AG04450 (cell line): ENCODE measurements around the gene ETDB. TPM values are rescaled to one million over a fixed set of nuclear protein-coding genes. Genes with fewer than 3 reads are reported as not detected.

ENCODE experiments used
- CTCF ChIA-PET: fragments of 300-600, 350-600 bp; formaldehyde crosslinking; extraction: SDS; loops from one replicate; lab custom pipeline; 2022; ENCODE audit warnings: antibody characterized with exemption, inconsistent platforms; lab: Charles Lee
- POLR2A ChIA-PET: fragments of 350-600 bp; formaldehyde crosslinking; extraction: SDS; loops from one replicate; lab custom pipeline; 2021; ENCODE audit warnings: antibody characterized with exemption, inconsistent platforms; lab: Yijun Ruan, JAX
- DNase-seq: peaks from one replicate; pipeline ENCODE4 v3.0.0-alpha.2; 2011; ENCODE audit warnings: low read depth, low spot score
- H3K27ac ChIP-seq: one replicate; pipeline ENCODE4 v1.5.1; 2012; ENCODE audit warnings: low read depth, low read length, control low read depth
- H3K27me3 ChIP-seq: one replicate; pipeline ENCODE4 v1.6.0; 2012; ENCODE audit warnings: low read length; ENCODE audit not compliant: control insufficient read depth, insufficient read depth
- H3K4me3 ChIP-seq: 2 replicates; pipeline ENCODE4 v1.5.1; 2011; ENCODE audit warnings: mild to moderate bottlenecking, low read depth, low read length, control low read depth
- H3K9me3 ChIP-seq: 2 replicates; pipeline ENCODE4 v1.5.1; 2012; ENCODE audit warnings: low read length; ENCODE audit not compliant: control insufficient read depth, insufficient read depth
- polyA plus RNA-seq: library from polyadenylated mRNA; depleted of rRNA; stranded (reverse); fragments of >200 nt; gene quantifications from 2 replicates; pipeline ENCODE4 v1.2.3, GENCODE V29; 2011; rRNA removed
- TF ChIP-seq, protein P1 (sequence below): IDR thresholded peaks from 2 replicates; pipeline ENCODE4 v1.5.1; 2011; ENCODE audit warnings: low read depth, low read length, control low read depth, inconsistent platforms

The ETDB gene
- polyA plus RNA-seq, 1 experiment = not detected

DNA sequence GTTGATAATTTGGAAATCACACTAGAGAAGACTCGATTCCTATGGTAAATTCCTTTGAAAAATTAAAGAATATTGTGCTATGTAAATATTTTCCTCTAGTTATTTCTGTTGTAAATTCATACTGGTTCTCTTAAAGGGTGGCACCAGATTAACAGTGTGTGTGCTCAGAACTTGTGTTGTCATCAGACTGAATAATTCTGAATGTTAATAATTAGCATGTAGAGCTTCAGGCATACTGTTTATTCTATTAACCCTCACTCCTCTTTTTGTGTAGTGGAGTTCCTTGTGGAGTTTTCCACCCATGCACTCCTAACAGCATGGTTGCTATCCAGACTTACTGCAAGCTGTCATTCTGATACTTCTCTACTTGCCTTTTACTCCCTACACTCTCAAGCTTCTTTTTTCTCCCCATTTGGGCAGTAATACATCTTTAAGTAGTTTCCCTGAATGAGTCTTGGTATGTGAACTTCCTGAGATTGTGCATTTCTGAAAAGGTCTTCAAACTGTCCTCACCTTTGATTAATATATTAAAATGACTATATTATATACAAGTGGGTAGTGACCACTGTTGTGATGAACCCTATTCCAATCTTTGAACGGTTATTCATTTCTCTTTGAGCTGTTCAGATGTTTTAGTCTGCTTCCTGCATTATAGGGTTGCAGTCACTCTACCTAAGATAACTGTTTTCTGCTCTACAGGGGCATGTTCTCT is 38.5 kb downstream of the ETDB start:
- no peaks in the 10 kb centered on the region for H3K27me3 ChIP-seq
- H3K9me3 ChIP-seq = no peaks in the 10 kb centered on the region
- TF ChIP-seq, protein P1, sequence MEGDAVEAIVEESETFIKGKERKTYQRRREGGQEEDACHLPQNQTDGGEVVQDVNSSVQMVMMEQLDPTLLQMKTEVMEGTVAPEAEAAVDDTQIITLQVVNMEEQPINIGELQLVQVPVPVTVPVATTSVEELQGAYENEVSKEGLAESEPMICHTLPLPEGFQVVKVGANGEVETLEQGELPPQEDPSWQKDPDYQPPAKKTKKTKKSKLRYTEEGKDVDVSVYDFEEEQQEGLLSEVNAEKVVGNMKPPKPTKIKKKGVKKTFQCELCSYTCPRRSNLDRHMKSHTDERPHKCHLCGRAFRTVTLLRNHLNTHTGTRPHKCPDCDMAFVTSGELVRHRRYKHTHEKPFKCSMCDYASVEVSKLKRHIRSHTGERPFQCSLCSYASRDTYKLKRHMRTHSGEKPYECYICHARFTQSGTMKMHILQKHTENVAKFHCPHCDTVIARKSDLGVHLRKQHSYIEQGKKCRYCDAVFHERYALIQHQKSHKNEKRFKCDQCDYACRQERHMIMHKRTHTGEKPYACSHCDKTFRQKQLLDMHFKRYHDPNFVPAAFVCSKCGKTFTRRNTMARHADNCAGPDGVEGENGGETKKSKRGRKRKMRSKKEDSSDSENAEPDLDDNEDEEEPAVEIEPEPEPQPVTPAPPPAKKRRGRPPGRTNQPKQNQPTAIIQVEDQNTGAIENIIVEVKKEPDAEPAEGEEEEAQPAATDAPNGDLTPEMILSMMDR = no peak
- no peak for DNase-seq
- POLR2A ChIA-PET = no interaction called here
- CTCF ChIA-PET = interaction anchor here (0.6 kb wide), 1 partner anchor 13 kb away, joined by 4 read pairs; no protein-coding TSS in a partner anchor
- H3K4me3 ChIP-seq = no peak overlapping the region
- no peak overlapping the region for H3K27ac ChIP-seq

Other genes with a start within 250 kb of the ETDB start
- gene MOSPD1, start 205.3 kb downstream of the ETDB start, polyA plus RNA-seq = 48.4 and 72.7 TPM in 2 replicates
- gene SMIM10, start 129.5 kb downstream of the ETDB start, polyA plus RNA-seq = 8.3 and 10.7 TPM in 2 replicates
- gene RTL8B, start 98.0 kb downstream of the ETDB start, polyA plus RNA-seq = 18.2 and 20.4 TPM in 2 replicates
- 190 and 251 TPM in 2 replicates for gene RTL8C, start 88.2 kb downstream of the ETDB start, polyA plus RNA-seq
- 49.4 and 83.5 TPM in 2 replicates for gene RTL8A, start 68.4 kb downstream of the ETDB start, polyA plus RNA-seq
- 0.38 and 0.50 TPM in 2 replicates for gene SMIM10L2B, start 21.8 kb downstream of the ETDB start, polyA plus RNA-seq
- not detected in 2 replicates for gene CT55, start 50.9 kb upstream of the ETDB start, polyA plus RNA-seq
- gene ETDA, start 131.5 kb upstream of the ETDB start, polyA plus RNA-seq = not detected in 2 replicates
- gene ETDC, start 189.0 kb upstream of the ETDB start, polyA plus RNA-seq = not detected in 2 replicates
- 6.6 and 9.0 TPM in 2 replicates for gene ZNF75D, start 223.6 kb upstream of the ETDB start, polyA plus RNA-seq
- 6.5 and 7.4 TPM in 2 replicates for gene ZNF449, start 224.3 kb upstream of the ETDB start, polyA plus RNA-seq